ENCODE measurements around the gene TMEM132A. TPM values are rescaled to one million over a fixed set of nuclear protein-coding genes. Genes with fewer than 3 reads are reported as not detected.

Gene TMEM132A
- total and polyA plus RNA-seq, 5 experiments from 2014 or later: 0.88 TPM; not detected in 4

- POLR2A ChIA-PET: interaction anchor here (0.8 to 1.4 kb wide), 3 partner anchors 10 to 20 kb away, joined by 3 read pairs; no protein-coding TSS in a partner anchor
- DNase-seq (no peak), ATAC-seq (no peak)
- H3K36me3 Mint-ChIP-seq: peaks cover 0 to 4% (median 0%) of the 10 kb centered on the region in 3 donors
- peaks cover 0 to 12% (median 1%) of the 10 kb centered on the region in 4 donors for H3K4me1 Mint-ChIP-seq
- peaks cover 0 to 4% (median 1%) of the 10 kb centered on the region in 5 donors for H3K27me3 Mint-ChIP-seq
- H3K27ac Mint-ChIP-seq: peak overlapping the region in 1 of 10 donors; percentile 51
- H3K9me3 Mint-ChIP-seq: no peaks in the 10 kb centered on the region
- no peak overlapping the region for H3K4me3 Mint-ChIP-seq
Observed at GRCh38 chr11:60934124-60934789, 10.0 kb downstream of the TMEM132A start.

DNA sequence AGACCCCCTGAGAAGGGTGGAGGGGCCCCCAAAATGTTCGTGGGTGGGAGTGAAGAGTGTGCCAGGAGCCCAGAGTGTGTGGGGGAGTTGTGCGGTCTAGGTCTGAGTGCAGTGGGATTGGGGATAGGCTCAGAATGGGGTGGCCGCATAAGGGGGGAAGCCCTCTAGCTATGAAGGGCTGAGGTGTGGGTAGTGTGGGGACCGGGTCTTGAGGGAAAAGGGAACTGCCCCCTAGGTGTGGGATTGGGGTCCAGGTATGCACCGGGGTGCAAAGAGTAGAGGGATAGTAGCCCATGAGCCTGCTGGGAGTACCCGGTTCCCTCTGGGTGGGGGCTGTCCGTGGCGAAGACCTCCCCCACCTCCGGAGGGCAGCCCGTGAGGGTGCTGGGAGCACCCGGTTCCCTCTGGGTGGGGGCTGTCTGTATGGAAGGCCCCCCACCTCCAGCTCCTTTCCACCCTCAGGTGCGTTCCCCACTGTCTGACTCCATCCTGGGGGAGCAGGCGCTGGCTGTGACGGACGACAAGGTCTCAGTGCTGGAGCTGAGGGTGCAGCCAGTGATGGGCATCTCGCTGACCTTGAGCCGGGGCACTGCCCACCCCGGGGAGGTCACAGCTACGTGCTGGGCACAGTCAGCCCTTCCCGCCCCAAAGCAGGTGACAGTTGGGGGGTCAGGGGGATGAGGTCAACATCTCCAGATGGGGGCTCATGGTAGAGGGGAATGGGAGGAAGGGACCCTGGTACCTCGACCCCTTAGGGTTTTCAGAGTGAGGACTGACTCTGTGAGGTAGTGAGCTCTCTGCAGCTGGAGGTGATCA is 10.7 kb downstream of the TMEM132A start:
- Mint-ChIP-seq H3K4me1 (peaks cover 0 to 12% (median 1%) of the 10 kb centered on the region in 4 donors), H3K27ac (peak overlapping the region in 1 of 10 donors; percentile 37)
- no peak for ATAC-seq

GRCh38 chr11:60935676-60936442 is 11.6 kb downstream of the TMEM132A start:
- POLR2A ChIA-PET: interaction anchor here (1.1 kb wide), 1 partner anchor 9 kb away, joined by 3 read pairs; no protein-coding TSS in a partner anchor
- ATAC-seq: peak in 1 of 2 donors; percentile 23
- peak overlapping the region in 2 of 10 donors; percentile 33 to 37 for H3K27ac Mint-ChIP-seq
- no peak for DNase-seq
- H3K4me1 Mint-ChIP-seq: peaks cover 0 to 10% (median 1%) of the 10 kb centered on the region in 4 donors
- H3K36me3 Mint-ChIP-seq: peaks cover 0 to 8% (median 0%) of the 10 kb centered on the region in 3 donors
- no peaks in the 10 kb centered on the region for H3K27me3 Mint-ChIP-seq
- no peaks in the 10 kb centered on the region for H3K9me3 Mint-ChIP-seq
- no peak overlapping the region for H3K4me3 Mint-ChIP-seq

More for the DNA sequence above, 10.7 kb downstream of the TMEM132A start:
- Mint-ChIP-seq H3K27me3 (peaks cover 0 to under 1% (median 0%) of the 10 kb centered on the region in 5 donors), H3K36me3 (peaks cover 0 to 4% (median 0%) of the 10 kb centered on the region in 3 donors), H3K9me3 (no peaks in the 10 kb centered on the region), H3K4me3 (no peak overlapping the region)
- no peak for DNase-seq
- POLR2A ChIA-PET: interaction anchor here (0.8 to 1.4 kb wide), 3 partner anchors 10 to 20 kb away, joined by 3 read pairs; no protein-coding TSS in a partner anchor

GRCh38 chr11:60936467-60937143 is 12.3 kb downstream of the TMEM132A start:
- peaks cover 0 to 16% (median 0%) of the 10 kb centered on the region in 3 donors for H3K36me3 Mint-ChIP-seq
- H3K27ac Mint-ChIP-seq: peak overlapping the region in 1 of 10 donors; percentile 31
- no peaks in the 10 kb centered on the region for H3K9me3 Mint-ChIP-seq
- H3K4me1 Mint-ChIP-seq: peaks cover 0 to 9% (median 1%) of the 10 kb centered on the region in 4 donors
- H3K27me3 Mint-ChIP-seq: no peaks in the 10 kb centered on the region
- no peak for ATAC-seq
- no peak overlapping the region for H3K4me3 Mint-ChIP-seq
- POLR2A ChIA-PET: interaction anchor here (0.6 kb wide), 2 partner anchors 13 to 18 kb away, joined by 3 read pairs; no protein-coding TSS in a partner anchor
- DNase-seq: no peak

DNA sequence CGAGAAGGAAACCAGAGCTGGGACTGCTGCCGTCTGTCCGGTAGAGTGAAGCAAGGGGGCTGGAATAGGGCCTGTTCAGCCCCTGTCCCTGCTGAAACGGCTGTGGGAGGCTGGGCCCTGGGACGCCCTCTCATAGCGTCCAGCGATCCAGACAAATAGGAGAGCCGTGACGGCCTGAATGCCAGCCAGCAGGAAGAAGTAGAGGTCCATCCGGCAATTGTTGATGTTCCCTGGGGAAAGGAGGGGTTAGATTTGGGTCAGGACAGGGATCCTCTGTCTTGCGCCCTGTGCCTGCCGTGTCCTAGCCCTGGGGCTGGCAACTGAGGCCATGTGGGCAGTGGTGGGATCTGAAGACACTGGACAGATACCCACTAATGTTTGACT is 12.9 kb downstream of the TMEM132A start:
- H3K27ac Mint-ChIP-seq: peak overlapping the region in 3 of 10 donors; percentile 31 to 88 (median 43)
- no peak for DNase-seq
- peaks cover 0 to 8% (median 1%) of the 10 kb centered on the region in 4 donors for H3K4me1 Mint-ChIP-seq
- no peak for ATAC-seq
- H3K27me3 Mint-ChIP-seq: no peaks in the 10 kb centered on the region
- peaks cover 0 to 21% (median 0%) of the 10 kb centered on the region in 3 donors for H3K36me3 Mint-ChIP-seq
- POLR2A ChIA-PET: interaction anchor here (0.6 kb wide), 1 partner anchor 13 kb away, joined by 3 read pairs; no protein-coding TSS in a partner anchor
- H3K9me3 Mint-ChIP-seq: no peaks in the 10 kb centered on the region
- H3K4me3 Mint-ChIP-seq: no peak overlapping the region

DNA sequence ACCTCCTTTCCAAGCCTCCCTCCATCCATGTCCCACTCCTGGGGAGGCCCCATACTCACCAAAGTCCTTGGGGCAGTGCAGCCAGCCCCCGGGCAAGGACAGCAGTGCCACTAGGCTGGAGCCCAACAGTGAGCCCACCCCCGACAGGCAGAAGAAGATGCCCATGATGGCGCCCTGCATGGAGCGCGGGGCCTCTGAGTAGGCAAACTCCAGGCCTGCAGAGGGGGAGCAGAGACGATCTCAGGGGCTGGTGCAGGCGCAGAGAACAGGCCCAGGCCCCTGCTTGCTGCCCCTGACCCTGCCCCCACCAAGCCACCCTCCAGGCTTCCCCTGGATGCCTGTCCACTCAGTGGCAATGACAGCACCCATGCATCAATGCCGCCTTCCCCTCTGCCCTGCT is 13.6 kb downstream of the TMEM132A start:
- peaks cover 0 to 26% (median 2%) of the 10 kb centered on the region in 3 donors for H3K36me3 Mint-ChIP-seq
- no peaks in the 10 kb centered on the region for H3K27me3 Mint-ChIP-seq
- H3K4me3 Mint-ChIP-seq: no peak overlapping the region
- H3K4me1 Mint-ChIP-seq: peaks cover 0 to 4% (median 1%) of the 10 kb centered on the region in 4 donors
- POLR2A ChIA-PET: no interaction called here
- peak overlapping the region in 1 of 10 donors; percentile 31 for H3K27ac Mint-ChIP-seq
- DNase-seq: no peak
- no peak for ATAC-seq
- no peaks in the 10 kb centered on the region for H3K9me3 Mint-ChIP-seq

DNA sequence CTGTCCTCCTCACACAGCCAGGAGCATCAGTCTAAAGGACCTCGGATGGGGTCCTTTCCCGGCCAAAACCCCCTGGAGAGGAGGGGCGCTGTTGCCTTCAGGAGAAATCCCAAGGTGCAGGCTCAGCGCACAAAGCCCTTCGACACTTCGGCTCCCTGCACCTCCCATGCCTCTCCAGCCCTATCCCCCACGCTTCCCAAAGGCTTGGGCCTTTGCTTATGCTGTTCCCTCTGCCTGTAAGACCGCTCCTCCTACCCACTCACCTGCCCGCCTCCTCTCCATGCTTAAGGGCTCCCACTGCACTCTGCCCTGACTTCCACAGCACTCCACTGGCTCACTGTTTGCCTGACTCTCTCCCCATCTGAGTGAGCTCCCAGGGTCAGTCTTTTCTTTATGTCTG is 14.2 kb downstream of the TMEM132A start:
- ATAC-seq (no peak), DNase-seq (no peak)
- H3K27ac Mint-ChIP-seq: peak overlapping the region in 2 of 10 donors; percentile 31 to 38
- H3K4me1 Mint-ChIP-seq: peaks cover 0 to 4% (median 1%) of the 10 kb centered on the region in 4 donors
- peaks cover 0 to 29% (median 2%) of the 10 kb centered on the region in 3 donors for H3K36me3 Mint-ChIP-seq
- no peak overlapping the region for H3K4me3 Mint-ChIP-seq
- no peaks in the 10 kb centered on the region for H3K27me3 Mint-ChIP-seq
- POLR2A ChIA-PET: no interaction called here
- no peaks in the 10 kb centered on the region for H3K9me3 Mint-ChIP-seq

DNA sequence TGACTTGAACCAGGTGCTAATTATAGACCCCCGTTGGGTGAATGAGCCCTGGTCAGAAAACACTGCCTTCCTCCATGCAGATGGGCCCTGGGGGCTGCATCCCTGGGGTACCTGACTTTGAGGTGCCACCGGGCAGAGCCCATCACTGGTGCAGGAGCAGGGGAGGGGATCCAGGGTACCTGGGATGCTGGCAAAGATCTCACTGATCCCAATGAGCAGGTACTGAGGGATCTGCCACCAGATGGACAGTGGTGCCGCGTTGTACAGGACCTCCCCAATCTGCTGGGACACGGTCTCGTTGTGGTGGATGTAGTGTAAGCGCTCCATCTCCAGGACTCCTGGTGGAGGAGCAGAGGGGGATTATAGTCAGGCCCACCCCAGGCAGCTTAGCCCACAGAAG is 15.0 kb downstream of the TMEM132A start:
- Mint-ChIP-seq H3K4me1 (peaks cover 0 to 8% (median 3%) of the 10 kb centered on the region in 4 donors), H3K9me3 (no peaks in the 10 kb centered on the region), H3K36me3 (peaks cover 0 to 33% (median 2%) of the 10 kb centered on the region in 3 donors), H3K4me3 (no peak overlapping the region), H3K27ac (no peak overlapping the region), H3K27me3 (peaks cover 0 to 1% (median 0%) of the 10 kb centered on the region in 5 donors)
- no peak for ATAC-seq
- POLR2A ChIA-PET: no interaction called here
- no peak for DNase-seq

GRCh38 chr11:60939855-60940254 is 15.6 kb downstream of the TMEM132A start:
- H3K4me3 Mint-ChIP-seq: no peak overlapping the region
- H3K9me3 Mint-ChIP-seq: no peaks in the 10 kb centered on the region
- peaks cover 0 to 9% (median 3%) of the 10 kb centered on the region in 4 donors for H3K4me1 Mint-ChIP-seq
- peaks cover 0 to 1% (median 0%) of the 10 kb centered on the region in 5 donors for H3K27me3 Mint-ChIP-seq
- peaks cover 0 to 36% (median 2%) of the 10 kb centered on the region in 3 donors for H3K36me3 Mint-ChIP-seq
- no peak for ATAC-seq
- no peak for DNase-seq
- H3K27ac Mint-ChIP-seq: peak overlapping the region in 3 of 10 donors; percentile 34 to 70 (median 67)
- POLR2A ChIA-PET: interaction anchor here (0.5 to 1.3 kb wide), 3 partner anchors 22 to 103 kb away, joined by 3 to 4 read pairs (median 4); no protein-coding TSS in a partner anchor

DNA sequence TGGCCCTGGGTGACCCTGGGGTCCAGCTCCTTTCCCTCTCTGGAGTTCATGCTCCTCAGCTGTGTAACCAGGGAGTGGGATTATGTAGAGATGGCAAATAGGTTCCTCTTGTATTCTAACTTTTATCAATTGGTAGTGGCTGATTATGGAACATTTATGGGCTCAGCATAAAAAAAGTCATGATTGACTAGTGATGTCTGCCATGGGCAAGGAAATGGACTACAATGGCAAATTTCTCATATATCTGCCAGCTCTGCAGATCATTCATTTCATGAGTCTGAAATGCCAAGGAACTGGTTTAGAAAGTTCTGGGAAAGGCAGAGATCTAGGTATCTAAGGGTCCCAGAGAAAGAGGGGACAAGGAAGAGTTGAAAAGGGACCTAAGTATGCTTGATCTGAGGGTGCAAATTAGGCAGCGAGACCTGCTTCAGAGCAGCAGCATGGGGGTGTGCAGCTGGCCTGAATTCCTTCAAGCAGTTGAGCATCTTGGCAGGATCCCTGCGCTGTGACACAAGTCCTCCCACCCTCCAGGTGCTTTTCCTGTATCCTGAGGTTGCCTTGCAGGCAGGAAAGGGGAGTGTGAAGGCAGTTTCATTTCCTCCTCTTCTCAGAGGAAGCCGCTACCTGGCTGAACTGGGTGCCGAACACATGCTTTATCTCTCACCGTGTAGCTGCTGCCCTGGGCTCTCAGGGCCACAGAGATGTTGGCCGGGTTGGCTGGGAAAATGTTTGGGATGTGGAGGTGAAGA is 17.3 kb downstream of the TMEM132A start:
- H3K9me3 Mint-ChIP-seq: no peaks in the 10 kb centered on the region
- H3K4me3 Mint-ChIP-seq: no peak overlapping the region
- peaks cover 0 to 46% (median 12%) of the 10 kb centered on the region in 3 donors for H3K36me3 Mint-ChIP-seq
- POLR2A ChIA-PET: interaction anchor here (0.6 kb wide), 1 partner anchor 253 kb away, joined by 4 read pairs; no protein-coding TSS in a partner anchor
- peak overlapping the region in 2 of 10 donors; percentile 51 to 68 for H3K27ac Mint-ChIP-seq
- peaks cover 0 to 16% (median 5%) of the 10 kb centered on the region in 4 donors for H3K4me1 Mint-ChIP-seq
- DNase-seq (no peak), ATAC-seq (no peak)
- H3K27me3 Mint-ChIP-seq: peaks cover 0 to 1% (median 0%) of the 10 kb centered on the region in 5 donors

- Mint-ChIP-seq H3K9me3 (no peaks in the 10 kb centered on the region), H3K4me1 (peaks cover 0 to 16% (median 5%) of the 10 kb centered on the region in 4 donors), H3K4me3 (no peak overlapping the region), H3K27ac (peak overlapping the region in 3 of 10 donors; percentile 21 to 51 (median 40)), H3K36me3 (peaks cover 0 to 47% (median 12%) of the 10 kb centered on the region in 3 donors), H3K27me3 (peaks cover 0 to 1% (median 0%) of the 10 kb centered on the region in 5 donors)
- ATAC-seq (no peak), DNase-seq (no peak)
- POLR2A ChIA-PET: interaction anchor here (0.6 kb wide), 1 partner anchor 252 kb away, joined by 4 read pairs; no protein-coding TSS in a partner anchor
Observed at GRCh38 chr11:60942219-60942618, 18.0 kb downstream of the TMEM132A start.

All from naive thymus-derived CD8-positive, alpha-beta T cell (primary cell).